Activated CD4-positive, CD25-positive, alpha-beta regulatory T cell treated with anti-CD3 and anti-CD28 coated beads, Interleukin-2, amount 50 U/mL, for 72 hours (primary cell): ENCODE results near the gene ALG8.

Experiments used
- DNase-seq: peaks from one replicate; pipeline ENCODE4 v3.0.0; 2021

Gene ALG8

GRCh38 chr11:78158987-78159652, 19.7 kb upstream of the ALG8 start:
- DNase-seq = no peak

GRCh38 chr11:78156127-78156844, 16.9 kb upstream of the ALG8 start:
- DNase-seq = no peak

DNA sequence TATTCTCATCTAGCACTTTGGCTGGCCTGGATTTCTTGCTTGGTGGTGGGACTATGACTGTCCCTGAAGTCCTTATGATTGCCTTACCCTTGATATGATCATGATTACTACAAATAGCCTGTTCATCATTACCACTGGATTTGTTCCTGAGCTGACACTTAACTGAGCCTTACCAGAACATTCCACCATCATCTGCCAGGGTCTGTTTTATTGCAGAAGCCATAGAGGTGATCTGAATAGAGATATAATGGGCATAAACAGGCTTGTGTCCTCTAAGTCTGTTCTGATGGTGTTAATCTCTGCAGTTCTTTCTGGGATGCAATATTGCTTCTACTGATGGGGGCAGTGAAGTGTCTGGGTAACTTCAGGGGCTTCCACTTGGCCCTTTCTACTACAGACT, 12.4 kb upstream of the ALG8 start:
- no peak for DNase-seq

- no peak for DNase-seq
Observed at GRCh38 chr11:78150754-78151153, 11.3 kb upstream of the ALG8 start.

DNA sequence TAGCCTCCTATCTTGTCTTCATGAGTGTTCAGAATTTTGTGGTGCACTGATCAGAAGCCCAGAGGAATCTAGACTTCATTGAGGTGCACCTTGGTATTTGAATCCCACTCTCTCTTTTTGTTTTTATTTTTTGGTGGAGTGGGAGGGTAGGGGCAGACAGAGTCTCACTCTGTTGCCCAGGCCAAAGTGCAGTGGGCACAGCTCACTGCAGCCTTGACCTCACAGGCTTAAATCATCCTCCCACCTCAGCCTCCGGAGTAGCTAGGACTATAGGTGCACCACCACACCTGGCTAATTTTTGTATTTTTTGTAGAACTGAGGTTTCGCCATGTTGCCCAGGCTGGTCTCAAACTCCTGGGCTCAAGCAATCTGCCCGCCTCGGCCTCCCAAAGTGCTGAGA, 10.9 kb upstream of the ALG8 start:
- no peak for DNase-seq

GRCh38 chr11:78149646-78150045, 10.2 kb upstream of the ALG8 start:
- DNase-seq = no peak

DNA sequence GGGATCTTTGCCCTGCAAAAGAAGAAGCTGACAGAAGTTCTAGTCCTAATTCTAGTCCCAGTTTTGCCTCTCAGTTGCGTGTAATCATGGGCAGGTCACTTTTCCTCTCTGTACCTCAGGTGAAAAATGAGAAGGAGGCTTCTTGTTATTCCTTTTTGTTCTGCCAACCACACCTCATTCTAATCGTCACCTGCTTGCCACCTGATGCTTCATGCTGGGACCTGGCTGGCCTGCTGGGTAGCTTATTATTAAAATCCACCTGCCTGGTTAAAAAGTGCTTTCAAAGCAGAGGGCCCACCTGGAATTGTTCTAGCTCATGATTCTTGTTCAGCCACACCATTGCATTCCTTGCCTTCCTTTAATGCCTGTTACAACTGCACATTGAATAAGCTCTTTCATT, 8.4 kb upstream of the ALG8 start:
- DNase-seq = no peak

GRCh38 chr11:78145511-78146025, 6.1 kb upstream of the ALG8 start:
- DNase-seq = no peak

DNA sequence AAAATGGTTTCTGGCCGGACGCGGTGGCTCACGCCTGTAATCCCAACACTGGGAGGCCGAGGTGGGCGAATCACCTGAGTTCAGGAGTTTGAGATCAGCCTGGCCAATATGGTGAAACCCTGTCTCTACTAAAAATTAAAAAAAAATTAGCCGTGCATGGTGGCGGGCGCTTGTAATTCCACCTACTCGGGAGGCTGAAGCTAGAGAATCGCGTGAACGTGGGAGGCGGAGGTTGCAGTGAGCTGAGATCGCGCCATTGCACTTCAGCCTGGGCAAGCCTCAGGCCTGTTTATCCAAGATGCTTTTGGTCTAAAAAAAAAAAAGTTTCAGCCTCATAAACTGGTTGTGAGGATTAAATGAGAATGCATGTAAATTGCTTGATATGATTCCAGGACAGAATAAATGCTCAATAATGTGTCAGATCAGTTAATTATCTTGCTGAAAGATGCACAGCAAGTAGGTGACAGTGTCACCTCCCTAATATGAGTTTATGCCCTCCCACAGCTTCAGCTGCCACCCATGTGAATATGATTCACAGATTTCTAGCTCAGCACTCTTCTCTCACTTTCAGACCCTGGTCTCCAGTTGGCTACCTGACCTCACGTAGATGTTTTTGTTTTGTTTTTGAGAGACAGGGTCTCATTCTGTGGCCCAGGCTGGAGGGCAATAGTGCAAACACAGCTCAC, 1.1 kb upstream of the ALG8 start:
- no peak for DNase-seq

DNA sequence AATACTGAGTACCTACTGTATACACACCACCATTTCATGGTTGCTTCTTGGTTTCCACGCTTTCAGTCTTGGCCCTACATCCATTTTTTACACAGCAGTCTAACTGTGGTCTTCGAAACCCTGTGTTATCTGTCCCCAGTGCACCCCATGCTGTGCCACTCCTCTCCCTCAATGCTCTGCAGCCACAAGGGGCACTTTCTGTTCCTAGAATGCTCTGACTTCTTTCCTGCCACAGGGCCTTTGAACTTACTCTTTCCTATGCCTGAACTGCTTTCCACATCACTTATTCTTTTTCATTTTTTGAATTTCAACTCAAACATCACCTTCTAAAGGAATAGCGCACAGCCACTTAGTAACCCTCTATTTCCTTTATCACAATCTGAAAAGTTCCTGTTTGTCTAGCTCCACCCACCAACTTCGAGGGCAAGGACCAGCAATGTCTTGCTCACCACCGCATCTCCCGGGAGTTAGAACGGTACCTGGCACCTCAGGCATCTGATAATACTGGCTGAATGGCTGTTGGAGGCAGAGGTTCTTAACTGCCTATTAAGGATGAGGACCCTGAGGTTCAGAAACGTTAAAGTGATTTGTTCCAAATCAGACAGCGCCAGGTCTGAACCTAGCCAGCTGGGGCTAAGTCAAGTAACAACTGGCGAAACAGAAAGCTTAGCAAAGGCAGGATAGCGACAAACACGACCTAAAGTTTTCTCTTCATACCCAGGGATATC, 568 bp downstream of the ALG8 start:
- peak; percentile 45 for DNase-seq

GRCh38 chr11:78138291-78138690, 1.1 kb downstream of the ALG8 start:
- DNase-seq = no peak

DNA sequence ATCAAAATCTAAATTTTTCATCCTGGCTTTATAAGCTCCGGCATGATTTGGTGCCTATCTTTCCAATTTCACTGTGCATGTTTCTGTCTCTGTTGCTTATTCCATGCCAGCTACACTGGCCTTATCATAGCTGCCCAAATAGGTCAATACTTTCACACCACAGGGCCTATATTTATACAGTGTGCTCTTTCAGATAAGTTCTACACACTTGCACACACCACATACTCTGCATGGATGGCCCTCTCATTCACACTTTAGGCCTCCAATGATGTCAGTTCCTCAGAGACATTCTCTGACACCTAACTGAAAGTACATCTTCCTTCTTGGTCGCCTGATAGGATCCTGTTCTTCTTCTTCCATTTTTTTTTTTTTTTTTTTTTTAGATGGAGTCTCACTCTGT, 7.0 kb downstream of the ALG8 start:
- no peak for DNase-seq

DNA sequence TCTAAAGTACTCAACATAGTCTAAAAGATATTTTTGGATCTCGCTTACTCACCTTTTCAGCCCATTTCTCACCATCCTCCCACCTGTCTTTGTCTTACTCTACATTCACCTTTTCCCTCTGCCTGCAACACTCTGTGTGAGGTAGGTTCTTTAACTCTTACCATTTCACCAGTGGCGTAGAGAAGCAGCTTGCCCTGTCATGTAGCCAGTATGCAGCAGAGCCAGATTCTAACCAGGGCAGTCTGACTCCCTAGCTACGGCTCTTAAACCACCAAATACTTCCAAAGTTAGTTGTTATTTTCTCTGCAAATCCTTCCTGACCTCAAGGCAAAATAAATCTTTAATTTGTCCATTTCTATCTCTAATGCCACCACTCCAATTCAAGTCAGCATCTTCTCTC, 7.5 kb downstream of the ALG8 start:
- DNase-seq = no peak

GRCh38 chr11:78127403-78127802, 12.0 kb downstream of the ALG8 start:
- DNase-seq = no peak

GRCh38 chr11:78112582-78113275, 26.7 kb downstream of the ALG8 start:
- DNase-seq = no peak

GRCh38 chr11:78111298-78111697, 28.1 kb downstream of the ALG8 start:
- no peak for DNase-seq

GRCh38 chr11:78110830-78111229, 28.6 kb downstream of the ALG8 start:
- no peak for DNase-seq

- DNase-seq = no peak
Observed at GRCh38 chr11:78110351-78110750, 29.1 kb downstream of the ALG8 start.

- no peak for DNase-seq
Observed at GRCh38 chr11:78109081-78110015, 30.1 kb downstream of the ALG8 start.

- no peak for DNase-seq
Observed at GRCh38 chr11:78100676-78101472, 38.6 kb downstream of the ALG8 start.

DNA sequence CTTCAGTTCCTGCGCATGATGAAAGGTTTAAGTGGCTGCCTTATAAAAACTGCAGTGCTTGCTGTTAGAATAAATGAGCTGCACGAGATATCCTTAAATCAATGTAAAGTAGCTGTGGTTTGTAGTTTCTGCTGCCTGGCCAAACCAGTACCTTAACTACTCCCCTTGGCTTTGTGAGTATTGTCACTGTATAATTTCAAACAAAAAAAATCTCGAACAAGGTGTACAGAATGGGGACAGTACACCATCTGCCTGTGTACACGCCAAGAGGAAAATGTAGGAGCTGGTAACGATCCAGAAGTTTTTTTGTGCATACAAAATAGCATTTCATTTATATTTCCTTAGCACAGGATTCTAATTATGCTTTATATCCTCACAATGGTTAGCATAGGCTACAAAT, 39.2 kb downstream of the ALG8 start:
- no peak for DNase-seq
